Uterus (tissue), 2 donors: ENCODE measurements around the gene C1QB.

Experiments used
- POLR2A ChIP-seq, 2 donors: fragments of 450-650 bp; IDR thresholded peaks; one replicate each; pipeline ENCODE4 v1.6.1; 2016; ENCODE audit warnings: antibody characterized with exemption in 2 of 2, mild to moderate bottlenecking in 1 of 2, moderate library complexity in 1 of 2
- TF ChIP-seq, protein P1 (sequence below), 4 experiments: fragments of 200-600 bp in 2 of 4; fragments of 450-650 bp in 2 of 4; sonication (generic) in 2 of 4; IDR thresholded peaks; one replicate each; pipeline ENCODE4 v1.5.1; 2016 to 2019; ENCODE audit warnings: antibody characterized with exemption in 4 of 4, mild to moderate bottlenecking in 2 of 4, moderate library complexity in 1 of 4

GRCh38 chr1:22616571-22616970, 36.5 kb upstream of the C1QB start:
- TF ChIP-seq, protein P1, sequence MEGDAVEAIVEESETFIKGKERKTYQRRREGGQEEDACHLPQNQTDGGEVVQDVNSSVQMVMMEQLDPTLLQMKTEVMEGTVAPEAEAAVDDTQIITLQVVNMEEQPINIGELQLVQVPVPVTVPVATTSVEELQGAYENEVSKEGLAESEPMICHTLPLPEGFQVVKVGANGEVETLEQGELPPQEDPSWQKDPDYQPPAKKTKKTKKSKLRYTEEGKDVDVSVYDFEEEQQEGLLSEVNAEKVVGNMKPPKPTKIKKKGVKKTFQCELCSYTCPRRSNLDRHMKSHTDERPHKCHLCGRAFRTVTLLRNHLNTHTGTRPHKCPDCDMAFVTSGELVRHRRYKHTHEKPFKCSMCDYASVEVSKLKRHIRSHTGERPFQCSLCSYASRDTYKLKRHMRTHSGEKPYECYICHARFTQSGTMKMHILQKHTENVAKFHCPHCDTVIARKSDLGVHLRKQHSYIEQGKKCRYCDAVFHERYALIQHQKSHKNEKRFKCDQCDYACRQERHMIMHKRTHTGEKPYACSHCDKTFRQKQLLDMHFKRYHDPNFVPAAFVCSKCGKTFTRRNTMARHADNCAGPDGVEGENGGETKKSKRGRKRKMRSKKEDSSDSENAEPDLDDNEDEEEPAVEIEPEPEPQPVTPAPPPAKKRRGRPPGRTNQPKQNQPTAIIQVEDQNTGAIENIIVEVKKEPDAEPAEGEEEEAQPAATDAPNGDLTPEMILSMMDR (IDR thresholded peaks at IDR 0.05), result no peak
- TF ChIP-seq POLR2A (IDR thresholded peaks at IDR 0.05), result no peak
